ENCODE measurements around the gene NUDT13. TPM values are rescaled to one million over a fixed set of nuclear protein-coding genes. Genes with fewer than 3 reads are reported as not detected.

Gene NUDT13
- total and polyA plus RNA-seq, 2 of the 4 experiments (the other 2 are of a cell fraction): 0.90 to 1.7 TPM

GRCh38 chr10:73141603-73142002, 31.3 kb downstream of the NUDT13 start:
- no peak overlapping the region for H2AK5ac ChIP-seq (ENCODE audit: low read depth, low read length)
- no peak overlapping the region for H3K4me2 ChIP-seq (ENCODE audit: low read depth, low read length)
- POLR2A ChIA-PET (ENCODE audit: unreplicated experiment): no interaction called here
- H3K27ac ChIP-seq (ENCODE audit: insufficient read depth, low read length): no peak overlapping the region
- no peaks in the 10 kb centered on the region for H3K4me1 ChIP-seq (ENCODE audit: control insufficient read depth, insufficient read depth, low read length)
- TF ChIP-seq SMC3 (IDR thresholded peaks at IDR 0.05; ENCODE audit: low read depth, low read length) (no peak), RCOR1 (IDR thresholded peaks at IDR 0.05; ENCODE audit: insufficient replicate concordance, low read length) (no peak), CEBPB (IDR thresholded peaks at IDR 0.05; ENCODE audit: low read depth, low read length) (no peak), CTCF (conservative IDR thresholded peaks at IDR 0.05; ENCODE audit: low read depth, low read length) (no peak), POLR2A (IDR thresholded peaks at IDR 0.05; ENCODE audit: low read depth, low read length) (no peak), BHLHE40 (IDR thresholded peaks at IDR 0.05; ENCODE audit: low read depth, low read length) (no peak), MAFK (IDR thresholded peaks at IDR 0.05; ENCODE audit: low read depth, low read length) (peak; percentile 17; the same call in 1 of the 2 replicates), RAD21 (IDR thresholded peaks at IDR 0.05; ENCODE audit: low read length) (no peak)
- H3K56ac ChIP-seq (ENCODE audit: extremely low read depth, insufficient read depth, low read length): no peak overlapping the region
- H3K36me3 ChIP-seq (ENCODE audit: control insufficient read depth, insufficient read depth, low read length): peaks cover 35% of the 10 kb centered on the region
- no peak overlapping the region for H3K23ac ChIP-seq (ENCODE audit: low read depth, low read length)
- H4K91ac ChIP-seq (ENCODE audit: insufficient read depth, low read depth, low read length): no peak overlapping the region
- H3K9me1 ChIP-seq (ENCODE audit: insufficient read depth, low read length): 0 out of 2 replicates have a peak, but pooled peaks cover 3% of the 10 kb centered on the region
- H2BK5ac ChIP-seq (ENCODE audit: low read depth, low read length, poor library complexity, severe bottlenecking): no peak overlapping the region
- H3K9ac ChIP-seq (ENCODE audit: low read depth, low read length): no peak overlapping the region
- H3K18ac ChIP-seq (ENCODE audit: low read depth, low read length): no peak overlapping the region
- H3K9me3 ChIP-seq (ENCODE audit: control insufficient read depth, insufficient read depth, low read length): no peaks in the 10 kb centered on the region
- no peak overlapping the region for H2BK120ac ChIP-seq (ENCODE audit: low read depth, low read length)
- WGBS, 2 experiments (ENCODE audit: extremely low coverage in 2 of 2, insufficient read length in 1 of 2): no CpG with 5 or more reads among the region's 3 CpGs
- H3K4me3 ChIP-seq (ENCODE audit: insufficient read depth, low read depth, low read length): no peak overlapping the region
- no peak overlapping the region for H4K8ac ChIP-seq (ENCODE audit: low read depth in 2 of 2, low read length in 2 of 2)
- no peak overlapping the region for H3K14ac ChIP-seq (replicated peaks; ENCODE audit: low read depth, low read length)
- no peaks in the 10 kb centered on the region for H4K20me1 ChIP-seq (ENCODE audit: insufficient read depth, low read length)
- ATAC-seq (ENCODE audit: low read depth) (no peak), DNase-seq (no peak)
- H2BK20ac ChIP-seq (ENCODE audit: low read depth, low read length): no peak overlapping the region
- peaks cover 0 to 6% of the 10 kb centered on the region in 2 experiments; a peak in 3 of 4 replicates for H3K79me1 ChIP-seq (ENCODE audit: low read depth in 1 of 2, low read length in 2 of 2)
- in situ Hi-C loops (cut with MboI; ENCODE audit: low sequenced_read_pairs) (no loop called here), dilution Hi-C loops (cut with HindIII; ENCODE audit: low sequenced_read_pairs, unreplicated experiment) (no loop called here), intact Hi-C loops (cut with micrococcal nuclease) (loop anchor here (10.0 kb wide), 1 partner anchor 137 kb away; no protein-coding TSS in a partner anchor)
- no peak overlapping the region for H2BK15ac ChIP-seq (ENCODE audit: low read depth, low read length)
- H2AK9ac ChIP-seq (replicated peaks; ENCODE audit: low read depth, low read length, poor library complexity): no peak overlapping the region
- CTCF ChIA-PET: no interaction called here
- no peaks in the 10 kb centered on the region for H3K27me3 ChIP-seq (ENCODE audit: control insufficient read depth, insufficient read depth, low read length)
- H4K5ac ChIP-seq (ENCODE audit: low read depth, low read length): no peak overlapping the region
- no TSS peak for BruUV-seq (replicated peaks)
- H2AFZ ChIP-seq (replicated peaks; ENCODE audit: low read length, poor library complexity): no peak overlapping the region
- H3K4ac ChIP-seq (ENCODE audit: low read depth, low read length): no peak overlapping the region
